ENCODE results near the gene WDR19.
A peak's percentile ranks its signal among the peaks of the same experiment; 100 is the strongest.

The WDR19 gene

GRCh38 chr4:39181520-39181904 lies 817 bp upstream of the WDR19 start:
- no peak for TF ChIP-seq CTCF (IDR thresholded peaks at IDR 0.05; ENCODE audit: low read depth, low read length)
- DNase-seq (ENCODE audit: low read depth in 2 of 2): no peak
- H3K4me3 ChIP-seq (replicated peaks in 1 of 2; ENCODE audit: low read depth in 2 of 2, low read length in 2 of 2): peak overlapping the region; percentile 30 to 31

- no peak for DNase-seq (ENCODE audit: low read depth in 2 of 2)
- TF ChIP-seq CTCF (IDR thresholded peaks at IDR 0.05; ENCODE audit: low read depth, low read length): no peak
- H3K4me3 ChIP-seq (replicated peaks in 1 of 2; ENCODE audit: low read depth in 2 of 2, low read length in 2 of 2): no peak overlapping the region
Observed at GRCh38 chr4:39201963-39202362, 19.6 kb downstream of the WDR19 start.

- H3K4me3 ChIP-seq (replicated peaks in 1 of 2; ENCODE audit: low read depth in 2 of 2, low read length in 2 of 2): no peak overlapping the region
- no peak for DNase-seq (ENCODE audit: low read depth in 2 of 2)
- TF ChIP-seq CTCF (IDR thresholded peaks at IDR 0.05; ENCODE audit: low read depth, low read length): no peak
Observed at GRCh38 chr4:39204543-39204942, 22.2 kb downstream of the WDR19 start.

- no peak overlapping the region for H3K4me3 ChIP-seq (replicated peaks in 1 of 2; ENCODE audit: low read depth in 2 of 2, low read length in 2 of 2)
- DNase-seq (ENCODE audit: low read depth in 2 of 2): peak in 1 of 2 donors; percentile 19
- no peak for TF ChIP-seq CTCF (IDR thresholded peaks at IDR 0.05; ENCODE audit: low read depth, low read length)
Observed at GRCh38 chr4:39205000-39205399, 22.7 kb downstream of the WDR19 start.

GRCh38 chr4:39205476-39205875 lies 23.1 kb downstream of the WDR19 start:
- no peak for DNase-seq (ENCODE audit: low read depth in 2 of 2)
- no peak for TF ChIP-seq CTCF (IDR thresholded peaks at IDR 0.05; ENCODE audit: low read depth, low read length)
- H3K4me3 ChIP-seq (replicated peaks in 1 of 2; ENCODE audit: low read depth in 2 of 2, low read length in 2 of 2): no peak overlapping the region

- DNase-seq (ENCODE audit: low read depth in 2 of 2): peak; percentile 1 to 33
- no peak overlapping the region for H3K4me3 ChIP-seq (replicated peaks in 1 of 2; ENCODE audit: low read depth in 2 of 2, low read length in 2 of 2)
- no peak for TF ChIP-seq CTCF (IDR thresholded peaks at IDR 0.05; ENCODE audit: low read depth, low read length)
Observed at GRCh38 chr4:39227906-39228305, 45.6 kb downstream of the WDR19 start.

- no peak for TF ChIP-seq CTCF (IDR thresholded peaks at IDR 0.05; ENCODE audit: low read depth, low read length)
- H3K4me3 ChIP-seq (replicated peaks in 1 of 2; ENCODE audit: low read depth in 2 of 2, low read length in 2 of 2): no peak overlapping the region
- no peak for DNase-seq (ENCODE audit: low read depth in 2 of 2)
Observed at GRCh38 chr4:39228377-39228776, 46.0 kb downstream of the WDR19 start.

Data from cardiac fibroblast (primary cell).